K562 (cell line): Measurements from ENCODE around the gene NACAD. TPM values are rescaled to one million over a fixed set of nuclear protein-coding genes. Genes with fewer than 3 reads are reported as not detected.
A peak's percentile ranks its signal among the peaks of the same experiment; 100 is the strongest.

Source experiments
- ATAC-seq: fragments of 200-7000 bp; cut with Tn5 transposase; 3 replicates; pipeline ENCODE4 v1.9.1; 2020; ENCODE audit warnings: moderate library complexity
- BruUV-seq: library from RNA; stranded (reverse); fragments of 400-500 nt; replicated peaks from 2 replicates; lab custom pipeline; 2021; lab: Mats Ljungman, UMichigan
- CTCF ChIA-PET: fragments of 300-600 bp; formaldehyde crosslinking; extraction: SDS; loops from one replicate; lab custom pipeline; 2021; ENCODE audit warnings: low intra/inter-chr PET ratio; lab: Yijun Ruan, JAX
- POLR2A ChIA-PET: fragments of 300-600, 350-650 bp; sonication (Branson Sonifier 250); formaldehyde crosslinking; extraction: SDS; loops from one replicate; lab custom pipeline; 2021; ENCODE audit warnings: antibody characterized with exemption, inconsistent platforms; lab: Yijun Ruan, JAX
- DNase-seq, 4 experiments: peaks; one replicate each; pipeline versions ENCODE4 v3.0.0 to v3.0.0-alpha.2; 2011 to 2018; ENCODE audit warnings: low spot score in 3 of 4, mixed read lengths in 3 of 4; ENCODE audit errors: extremely low read depth in 1 of 4
- FAIRE-seq: peaks from 2 replicates; lab custom pipeline; 2011; peaks lifted over from hg19 to GRCh38; lab: Jason Lieb, UNC
- H2AFZ ChIP-seq: 2 replicates; pipeline ENCODE4 v1.6.0; 2011; ENCODE audit warnings: low read depth, low read length, control low read depth, inconsistent platforms
- H3K27ac ChIP-seq: fragments of 200-600 bp; 3 replicates; pipeline ENCODE4 v1.8.0; 2011; ENCODE audit warnings: low read depth, mild to moderate bottlenecking, control low read depth, inconsistent platforms, low read length, moderate library complexity, mixed read lengths; ENCODE audit errors: extremely low read depth
- H3K27me3 ChIP-seq, 2 experiments: fragments of 300-600 bp in 1 of 2; 2 replicates in 1 of 2; 3 replicates in 1 of 2; pipeline versions ENCODE4 v1.6.0 to v1.8.0; 2011; ENCODE audit warnings: inconsistent platforms in 2 of 2, low read length in 2 of 2, mild to moderate bottlenecking in 1 of 2, mixed read lengths in 1 of 2, moderate library complexity in 1 of 2; ENCODE audit not compliant: control insufficient read depth in 2 of 2, insufficient read depth in 2 of 2
- H3K36me3 ChIP-seq: fragments of 300-600 bp; 3 replicates; pipeline ENCODE4 v1.8.0; 2011; ENCODE audit warnings: mild to moderate bottlenecking, low read length, inconsistent platforms; ENCODE audit not compliant: control insufficient read depth, insufficient read depth
- H3K4me1 ChIP-seq, 2 experiments: fragments of 200-600 bp in 1 of 2; replicated peaks in 1 of 2; 2 replicates in 1 of 2; 3 replicates in 1 of 2; pipeline versions ENCODE4 v1.5.1 to v1.8.0; 2011; ENCODE audit warnings: inconsistent platforms in 2 of 2, low read length in 2 of 2, mild to moderate bottlenecking in 1 of 2, mixed read lengths in 1 of 2, moderate library complexity in 1 of 2; ENCODE audit not compliant: control insufficient read depth in 2 of 2, insufficient read depth in 2 of 2
- H3K4me2 ChIP-seq: 2 replicates; pipeline ENCODE4 v1.6.1; 2011; ENCODE audit warnings: low read length, control low read depth, inconsistent platforms, mixed read lengths; ENCODE audit not compliant: insufficient read depth
- H3K4me3 ChIP-seq: fragments of 200-600 bp; sonication (generic), shearing (Covaris generic); 2 replicates; pipeline ENCODE4 v1.5.1; 2016; ENCODE audit warnings: control low read depth, inconsistent platforms
- H3K79me2 ChIP-seq: fragments of 200-600 bp; 3 replicates; pipeline ENCODE4 v1.8.0; 2011; ENCODE audit warnings: low read length, inconsistent platforms; ENCODE audit not compliant: control insufficient read depth, insufficient read depth
- H3K9ac ChIP-seq, 2 experiments: 2 replicates each; pipeline versions ENCODE4 v1.6.0 to v1.6.1; 2011; ENCODE audit warnings: low read depth in 2 of 2, low read length in 2 of 2, control low read depth in 1 of 2, inconsistent platforms in 1 of 2, mild to moderate bottlenecking in 1 of 2, mixed read lengths in 1 of 2; ENCODE audit not compliant: insufficient read depth in 1 of 2
- H3K9me1 ChIP-seq: one replicate; pipeline ENCODE4 v1.6.0; 2011; ENCODE audit warnings: inconsistent platforms, mild to moderate bottlenecking, low read length, moderate library complexity; ENCODE audit not compliant: control insufficient read depth, insufficient read depth
- H3K9me3 ChIP-seq: replicated peaks from 2 replicates; pipeline ENCODE4 v1.5.1; 2011; ENCODE audit warnings: low read depth, low read length, inconsistent platforms; ENCODE audit not compliant: control insufficient read depth, insufficient read depth
- H4K20me1 ChIP-seq: replicated peaks from 2 replicates; pipeline ENCODE4 v1.6.1; 2011; ENCODE audit warnings: low read length, inconsistent platforms, mixed read lengths; ENCODE audit not compliant: control insufficient read depth, insufficient read depth
- POLR2G ChIP-seq: fragments of 200-400 bp; formaldehyde crosslinking; IDR thresholded peaks from 2 replicates; pipeline ENCODE4 v1.6.1; 2017; ENCODE audit warnings: low read depth, mild to moderate bottlenecking, antibody characterized with exemption, low read length, moderate library complexity
- RBFOX2 ChIP-seq: fragments of 200-400 bp; formaldehyde crosslinking; IDR thresholded peaks from 2 replicates; pipeline ENCODE4 v1.6.1; 2017; ENCODE audit warnings: low read depth, mild to moderate bottlenecking, low read length, moderate library complexity
- SRSF7 ChIP-seq: fragments of 200-400 bp; formaldehyde crosslinking; optimal IDR thresholded peaks from 2 replicates; pipeline ENCODE3; 2017; ENCODE audit warnings: mild to moderate bottlenecking, low read depth, low read length
- ZC3H4 ChIP-seq: sonication (generic); formaldehyde crosslinking; IDR thresholded peaks from 2 replicates; pipeline ENCODE4 v1.9.0; 2021; ENCODE audit warnings: missing genetic modification reagents, borderline replicate concordance
- WGBS: fragments of 100-300 bp; shearing (Covaris generic); methylation state at CpG from one replicate; pipeline ENCODE4 v1.1.6; 2016; ENCODE audit warnings: low coverage, mixed read lengths; ENCODE audit not compliant: insufficient coverage; ENCODE audit errors: missing lambda C conversion rate; 5-methylcytosine and 5-hydroxymethylcytosine counted together
- in situ Hi-C: fragments of 300-500 bp; cut with MboI; formaldehyde crosslinking; loops from 4 replicates; pipeline ENCODE4 v1.15.0; 2018; ENCODE audit warnings: inconsistent platforms, mixed read lengths
- intact Hi-C: fragments of 100-400 bp; cut with micrococcal nuclease; formaldehyde crosslinking; loops from 2 replicates; pipeline ENCODE4 v1.14.2; 2022
- polyA plus RNA-seq, 8 experiments: library from polyadenylated mRNA; depleted of rRNA in 4 of 8; stranded (reverse) in 5 of 8; unstranded in 3 of 8; fragments of >200 nt; fragmentation: Nextera tagmentation in 2 of 8; fragmentation: Illumina TruSeq in 1 of 8; extraction: Ambion mirVana in 2 of 8; extraction: Trizol in 1 of 8; gene quantifications; 2 replicates each; pipeline versions ENCODE4 v1.2.1 to v1.2.3, GENCODE V29; 2011 to 2014; ENCODE audit warnings: inconsistent platforms in 1 of 8, missing spikeins in 1 of 8
- total RNA-seq, 7 experiments: library from RNA; depleted of rRNA in 6 of 7; stranded (reverse); fragments of >200 nt in 6 of 7; fragmentation: Illumina TruSeq in 2 of 7; extraction: Trizol in 2 of 7; gene quantifications; 2 replicates each; pipeline versions ENCODE4 v1.2.1 to v1.2.3, GENCODE V29; 2011 to 2021; ENCODE audit warnings: low replicate concordance in 1 of 7
- TF ChIP-seq, protein P1 (sequence below): sonication (generic); formaldehyde crosslinking; IDR thresholded peaks from 2 replicates; pipeline ENCODE4 v1.8.0; 2023; ENCODE audit warnings: missing genetic modification reagents, mild to moderate bottlenecking, borderline replicate concordance
- TF ChIP-seq, protein P2 (sequence below): fragments of 450-650 bp; IDR thresholded peaks from 2 replicates; pipeline ENCODE4 v1.6.1; 2018; ENCODE audit warnings: mild to moderate bottlenecking, low read depth; ENCODE audit not compliant: partially characterized antibody

NACAD gene
- total and polyA plus RNA-seq, 9 of the 15 experiments (the other 6 are each of a cell fraction or from before 2014, with no cell fraction given) = under 0.01 to 0.03 (median 0.02) TPM; not detected in 5

DNA sequence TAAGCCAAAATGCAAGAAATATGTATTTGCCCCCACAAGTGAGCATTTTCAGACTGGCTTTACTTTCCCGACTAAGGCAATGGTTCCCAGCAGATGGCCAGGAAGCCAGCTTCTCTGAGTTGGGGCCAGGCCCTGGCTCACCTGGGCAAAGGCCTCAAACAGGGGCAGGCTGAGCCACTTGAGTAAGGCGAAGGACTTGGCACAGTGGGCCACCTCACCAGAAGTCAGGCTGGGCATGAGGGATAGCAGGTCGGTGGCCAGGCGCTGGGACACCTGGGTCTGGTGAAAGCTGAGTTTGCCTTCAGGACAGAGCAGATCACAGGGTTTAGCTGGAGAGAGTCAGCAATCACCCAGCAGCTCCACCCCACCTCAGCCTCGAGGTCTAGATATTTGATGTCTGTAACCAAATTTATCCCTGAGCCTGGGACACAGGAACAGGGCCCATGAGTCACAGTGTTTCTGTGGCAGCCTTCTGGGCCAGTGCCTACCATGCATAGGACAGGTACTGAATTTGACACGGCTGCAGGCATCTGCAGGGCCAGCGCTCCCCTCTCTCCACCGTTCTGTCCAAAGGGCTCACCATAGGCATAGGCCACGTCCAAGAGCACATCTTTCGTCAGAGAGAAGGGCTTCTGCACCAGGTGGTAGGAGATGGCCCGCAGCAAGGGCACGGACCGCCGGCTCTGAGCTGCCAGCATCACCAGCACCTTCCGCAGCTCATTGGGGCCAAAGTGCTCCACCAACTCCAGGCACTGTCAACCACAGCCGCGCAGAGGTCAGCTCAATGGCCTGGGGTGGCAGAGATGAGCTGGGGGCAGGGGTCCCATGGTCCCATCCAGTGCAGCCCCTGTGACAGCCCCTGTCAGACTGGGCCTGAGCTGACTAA is 15.4 kb upstream of the NACAD start:
- no peak overlapping the region for H3K4me2 ChIP-seq
- FAIRE-seq (no peak), DNase-seq (no peak), ATAC-seq (no peak)
- H3K27me3 ChIP-seq = no peaks in the 10 kb centered on the region
- POLR2A ChIA-PET = interaction anchor here (0.6 to 4.2 kb wide), 7 partner anchors 8 to 103 kb away, joined by 3 to 19 read pairs (median 4); partner anchors contain the start of gene TBRG4
- H3K36me3 ChIP-seq = peaks cover 100% of the 10 kb centered on the region
- peaks cover 4% of the 10 kb centered on the region for H3K9me1 ChIP-seq
- H3K4me1 ChIP-seq = peaks cover 13 to 30% of the 10 kb centered on the region in 2 experiments; a peak in 4 of 5 replicates
- 95% methylated on average over 14 of the region's 17 CpGs for whole genome bisulfite sequencing
- H2AFZ ChIP-seq = no peak overlapping the region
- H3K79me2 ChIP-seq = peaks cover 53% of the 10 kb centered on the region
- intact Hi-C loops = no loop called here
- no peaks in the 10 kb centered on the region for H3K9me3 ChIP-seq
- CTCF ChIA-PET = no interaction called here
- no peak overlapping the region for H3K27ac ChIP-seq
- peak; percentile 79 for TF ChIP-seq RBFOX2
- TF ChIP-seq ZC3H4 = 0 out of 2 replicates have a peak, but pooled peaks have one; percentile 44
- no peak for TF ChIP-seq SRSF7
- TF ChIP-seq POLR2G = peak; percentile 68
- TF ChIP-seq, protein P1, sequence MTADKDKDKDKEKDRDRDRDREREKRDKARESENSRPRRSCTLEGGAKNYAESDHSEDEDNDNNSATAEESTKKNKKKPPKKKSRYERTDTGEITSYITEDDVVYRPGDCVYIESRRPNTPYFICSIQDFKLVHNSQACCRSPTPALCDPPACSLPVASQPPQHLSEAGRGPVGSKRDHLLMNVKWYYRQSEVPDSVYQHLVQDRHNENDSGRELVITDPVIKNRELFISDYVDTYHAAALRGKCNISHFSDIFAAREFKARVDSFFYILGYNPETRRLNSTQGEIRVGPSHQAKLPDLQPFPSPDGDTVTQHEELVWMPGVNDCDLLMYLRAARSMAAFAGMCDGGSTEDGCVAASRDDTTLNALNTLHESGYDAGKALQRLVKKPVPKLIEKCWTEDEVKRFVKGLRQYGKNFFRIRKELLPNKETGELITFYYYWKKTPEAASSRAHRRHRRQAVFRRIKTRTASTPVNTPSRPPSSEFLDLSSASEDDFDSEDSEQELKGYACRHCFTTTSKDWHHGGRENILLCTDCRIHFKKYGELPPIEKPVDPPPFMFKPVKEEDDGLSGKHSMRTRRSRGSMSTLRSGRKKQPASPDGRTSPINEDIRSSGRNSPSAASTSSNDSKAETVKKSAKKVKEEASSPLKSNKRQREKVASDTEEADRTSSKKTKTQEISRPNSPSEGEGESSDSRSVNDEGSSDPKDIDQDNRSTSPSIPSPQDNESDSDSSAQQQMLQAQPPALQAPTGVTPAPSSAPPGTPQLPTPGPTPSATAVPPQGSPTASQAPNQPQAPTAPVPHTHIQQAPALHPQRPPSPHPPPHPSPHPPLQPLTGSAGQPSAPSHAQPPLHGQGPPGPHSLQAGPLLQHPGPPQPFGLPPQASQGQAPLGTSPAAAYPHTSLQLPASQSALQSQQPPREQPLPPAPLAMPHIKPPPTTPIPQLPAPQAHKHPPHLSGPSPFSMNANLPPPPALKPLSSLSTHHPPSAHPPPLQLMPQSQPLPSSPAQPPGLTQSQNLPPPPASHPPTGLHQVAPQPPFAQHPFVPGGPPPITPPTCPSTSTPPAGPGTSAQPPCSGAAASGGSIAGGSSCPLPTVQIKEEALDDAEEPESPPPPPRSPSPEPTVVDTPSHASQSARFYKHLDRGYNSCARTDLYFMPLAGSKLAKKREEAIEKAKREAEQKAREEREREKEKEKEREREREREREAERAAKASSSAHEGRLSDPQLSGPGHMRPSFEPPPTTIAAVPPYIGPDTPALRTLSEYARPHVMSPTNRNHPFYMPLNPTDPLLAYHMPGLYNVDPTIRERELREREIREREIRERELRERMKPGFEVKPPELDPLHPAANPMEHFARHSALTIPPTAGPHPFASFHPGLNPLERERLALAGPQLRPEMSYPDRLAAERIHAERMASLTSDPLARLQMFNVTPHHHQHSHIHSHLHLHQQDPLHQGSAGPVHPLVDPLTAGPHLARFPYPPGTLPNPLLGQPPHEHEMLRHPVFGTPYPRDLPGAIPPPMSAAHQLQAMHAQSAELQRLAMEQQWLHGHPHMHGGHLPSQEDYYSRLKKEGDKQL (CRISPR knock-in tag) = no peak
- TF ChIP-seq, protein P2, sequence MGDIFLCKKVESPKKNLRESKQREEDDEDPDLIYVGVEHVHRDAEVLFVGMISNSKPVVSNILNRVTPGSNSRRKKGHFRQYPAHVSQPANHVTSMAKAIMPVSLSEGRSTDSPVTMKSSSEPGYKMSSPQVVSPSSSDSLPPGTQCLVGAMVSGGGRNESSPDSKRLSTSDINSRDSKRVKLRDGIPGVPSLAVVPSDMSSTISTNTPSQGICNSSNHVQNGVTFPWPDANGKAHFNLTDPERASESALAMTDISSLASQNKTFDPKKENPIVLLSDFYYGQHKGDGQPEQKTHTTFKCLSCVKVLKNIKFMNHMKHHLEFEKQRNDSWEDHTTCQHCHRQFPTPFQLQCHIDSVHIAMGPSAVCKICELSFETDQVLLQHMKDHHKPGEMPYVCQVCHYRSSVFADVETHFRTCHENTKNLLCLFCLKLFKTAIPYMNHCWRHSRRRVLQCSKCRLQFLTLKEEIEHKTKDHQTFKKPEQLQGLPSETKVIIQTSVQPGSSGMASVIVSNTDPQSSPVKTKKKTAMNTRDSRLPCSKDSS = no peak
- H3K9ac ChIP-seq = peak overlapping the region in 1 of 2 experiments; percentile 54; a peak in 2 of 4 replicates
- H3K4me3 ChIP-seq = no peak overlapping the region
- peaks cover 58% of the 10 kb centered on the region for H4K20me1 ChIP-seq
- BruUV-seq = no TSS peak
- in situ Hi-C loops = no loop called here
